IPS-18a (cell line): ENCODE measurements around the gene SLFN12.
"Not testable (repeated sequence)": the region's sequence is repeated elsewhere in the genome, so short reads cannot be mapped to it uniquely, and the experiment has no call there.

Experiments
- H3K27ac ChIP-seq: one replicate; pipeline ENCODE4 v1.5.1; 2013; ENCODE audit warnings: low read length
- H3K27me3 ChIP-seq: one replicate; pipeline ENCODE4 v1.6.1; 2013; ENCODE audit warnings: mild to moderate bottlenecking, low read length; ENCODE audit not compliant: control insufficient read depth, insufficient read depth
- H3K36me3 ChIP-seq: one replicate; pipeline ENCODE4 v1.6.1; 2013; ENCODE audit warnings: low read depth, low read length; ENCODE audit not compliant: control insufficient read depth
- H3K4me1 ChIP-seq: one replicate; pipeline ENCODE4 v1.6.1; 2013; ENCODE audit warnings: low read depth, low read length; ENCODE audit not compliant: control insufficient read depth
- H3K4me3 ChIP-seq: one replicate; pipeline ENCODE4 v1.5.1; 2013; ENCODE audit warnings: low read length
- H3K9ac ChIP-seq: one replicate; pipeline ENCODE4 v1.6.1; 2013; ENCODE audit warnings: mild to moderate bottlenecking, low read length, moderate library complexity
- H3K9me3 ChIP-seq: one replicate; pipeline ENCODE4 v1.6.1; 2013; ENCODE audit warnings: low read depth, low read length; ENCODE audit not compliant: control insufficient read depth

The SLFN12 gene

GRCh38 chr17:35432176-35433074, at the start of gene SLFN12:
SLFN12 (minus strand) TSS chr17:35432500; CDS start chr17:35423028, 9,472 bp downstream.
- Histone ChIP-seq H3K4me1 (peaks cover 56% of the 10 kb centered on the region), H3K36me3 (no peaks in the 10 kb centered on the region), H3K9ac (peak within 1 kb of the TSS; percentile 88), H3K27me3 (peaks cover 17% of the 10 kb centered on the region), H3K9me3 (no peaks in the 10 kb centered on the region), H3K4me3 (peak within 1 kb of the TSS; percentile 87), H3K27ac (peak within 1 kb of the TSS; percentile 96)

- peaks cover 33% of the 10 kb centered on the region for H3K27me3 ChIP-seq
- no peaks in the 10 kb centered on the region for H3K36me3 ChIP-seq
- no peaks in the 10 kb centered on the region for H3K9me3 ChIP-seq
- H3K9ac ChIP-seq, result no peak overlapping the region
- H3K4me1 ChIP-seq, result no peaks in the 10 kb centered on the region
- H3K27ac ChIP-seq, result no peak overlapping the region
- no peak overlapping the region for H3K4me3 ChIP-seq
These were observed 47.0 kb upstream of the SLFN12 start for GRCh38 chr17:35479271-35479670.

- H3K27me3 ChIP-seq, result peaks cover 24% of the 10 kb centered on the region
- no peak overlapping the region for H3K9ac ChIP-seq
- no peaks in the 10 kb centered on the region for H3K4me1 ChIP-seq
- no peak overlapping the region for H3K27ac ChIP-seq
- no peaks in the 10 kb centered on the region for H3K36me3 ChIP-seq
- H3K9me3 ChIP-seq, result no peaks in the 10 kb centered on the region
- H3K4me3 ChIP-seq, result no peak overlapping the region
These were observed 44.9 kb upstream of the SLFN12 start for GRCh38 chr17:35477248-35477647.

GRCh38 chr17:35476283-35476820, 44.1 kb upstream of the SLFN12 start:
- no peak overlapping the region for H3K4me3 ChIP-seq
- no peak overlapping the region for H3K27ac ChIP-seq
- H3K9me3 ChIP-seq, result no peaks in the 10 kb centered on the region
- H3K4me1 ChIP-seq, result no peaks in the 10 kb centered on the region
- peaks cover 24% of the 10 kb centered on the region for H3K27me3 ChIP-seq
- H3K36me3 ChIP-seq, result no peaks in the 10 kb centered on the region
- no peak overlapping the region for H3K9ac ChIP-seq

GRCh38 chr17:35468475-35468874, 36.2 kb upstream of the SLFN12 start:
- no peaks in the 10 kb centered on the region for H3K27me3 ChIP-seq

GRCh38 chr17:35467824-35468223, 35.5 kb upstream of the SLFN12 start:
- Histone ChIP-seq H3K4me1 (no peaks in the 10 kb centered on the region), H3K36me3 (no peaks in the 10 kb centered on the region), H3K9me3 (no peaks in the 10 kb centered on the region)

More at GRCh38 chr17:35468475-35468874, 36.2 kb upstream of the SLFN12 start:
- no peak overlapping the region for H3K9ac ChIP-seq
- no peak overlapping the region for H3K27ac ChIP-seq
- no peaks in the 10 kb centered on the region for H3K4me1 ChIP-seq
- H3K9me3 ChIP-seq, result no peaks in the 10 kb centered on the region
- no peaks in the 10 kb centered on the region for H3K36me3 ChIP-seq
- no peak overlapping the region for H3K4me3 ChIP-seq

GRCh38 chr17:35460354-35460851, 28.1 kb upstream of the SLFN12 start:
- H3K27me3 ChIP-seq, result peaks cover 42% of the 10 kb centered on the region
- H3K4me3 ChIP-seq, result peak overlapping the region; percentile 42

More at GRCh38 chr17:35467824-35468223, 35.5 kb upstream of the SLFN12 start:
- peaks cover 6% of the 10 kb centered on the region for H3K27me3 ChIP-seq
- no peak overlapping the region for H3K4me3 ChIP-seq
- H3K9ac ChIP-seq, result no peak overlapping the region
- H3K27ac ChIP-seq, result no peak overlapping the region

GRCh38 chr17:35454035-35454434, 21.7 kb upstream of the SLFN12 start:
- not testable (repeated sequence) for H3K4me3 ChIP-seq, H3K4me1 ChIP-seq, H3K27ac ChIP-seq, H3K36me3 ChIP-seq, H3K9ac ChIP-seq, H3K9me3 ChIP-seq
- H3K27me3 ChIP-seq, result peaks cover 26% of the 10 kb centered on the region

More at GRCh38 chr17:35460354-35460851, 28.1 kb upstream of the SLFN12 start:
- Histone ChIP-seq H3K9ac (peak overlapping the region; percentile 30), H3K9me3 (no peaks in the 10 kb centered on the region), H3K36me3 (no peaks in the 10 kb centered on the region), H3K4me1 (peaks cover 4% of the 10 kb centered on the region), H3K27ac (no peak overlapping the region)

GRCh38 chr17:35453171-35453570, 20.9 kb upstream of the SLFN12 start:
- peaks cover 26% of the 10 kb centered on the region for H3K27me3 ChIP-seq

GRCh38 chr17:35449371-35449931, 17.2 kb upstream of the SLFN12 start:
- Histone ChIP-seq H3K4me1 (peaks cover 24% of the 10 kb centered on the region), H3K27me3 (peaks cover 33% of the 10 kb centered on the region), H3K36me3 (no peaks in the 10 kb centered on the region), H3K9ac (no peak overlapping the region), H3K4me3 (peak overlapping the region; percentile 11), H3K9me3 (no peaks in the 10 kb centered on the region), H3K27ac (no peak overlapping the region)

More at GRCh38 chr17:35453171-35453570, 20.9 kb upstream of the SLFN12 start:
- H3K4me3 ChIP-seq, result no peak overlapping the region
- H3K4me1 ChIP-seq, result no peaks in the 10 kb centered on the region
- H3K9ac ChIP-seq, result no peak overlapping the region
- no peak overlapping the region for H3K27ac ChIP-seq
- no peaks in the 10 kb centered on the region for H3K9me3 ChIP-seq
- H3K36me3 ChIP-seq, result no peaks in the 10 kb centered on the region

GRCh38 chr17:35448899-35449227, 16.6 kb upstream of the SLFN12 start:
- no peaks in the 10 kb centered on the region for H3K36me3 ChIP-seq
- H3K9ac ChIP-seq, result peak overlapping the region; percentile 75
- peak overlapping the region; percentile 64 for H3K4me3 ChIP-seq
- H3K4me1 ChIP-seq, result peaks cover 24% of the 10 kb centered on the region
- H3K9me3 ChIP-seq, result no peaks in the 10 kb centered on the region
- no peak overlapping the region for H3K27ac ChIP-seq
- peaks cover 33% of the 10 kb centered on the region for H3K27me3 ChIP-seq
